PFSK-1 (cell line): ENCODE data around the gene DENND1B.

Experiments
- FOXP2 ChIP-seq: optimal IDR thresholded peaks from 2 replicates; pipeline ENCODE3; 2011; ENCODE audit warnings: borderline replicate concordance, control low read depth, inconsistent platforms; ENCODE audit not compliant: insufficient read depth; ENCODE audit errors: extremely low read length, extremely low read depth
- POLR2AphosphoS5 ChIP-seq: IDR thresholded peaks from 2 replicates; pipeline ENCODE4 v1.6.1; 2012; ENCODE audit warnings: low read depth, mild to moderate bottlenecking, control low read depth, low read length, moderate library complexity
- SIN3A ChIP-seq: IDR thresholded peaks from 2 replicates; pipeline ENCODE4 v1.6.1; 2012; ENCODE audit warnings: mild to moderate bottlenecking, low read length, moderate library complexity, borderline replicate concordance; ENCODE audit not compliant: insufficient read depth
- TAF1 ChIP-seq: IDR thresholded peaks from 2 replicates; pipeline ENCODE4 v1.6.1; 2012; ENCODE audit warnings: low read length, control low read depth, borderline replicate concordance; ENCODE audit not compliant: insufficient read depth
- TF ChIP-seq, protein P1 (sequence below), 2 experiments: IDR thresholded peaks; 2 replicates each; pipeline versions ENCODE4 v1.6.1 to v1.8.0; 2011 to 2012; ENCODE audit warnings: low read depth in 2 of 2, low read length in 2 of 2, control low read depth in 1 of 2, inconsistent platforms in 1 of 2, mild to moderate bottlenecking in 1 of 2, moderate library complexity in 1 of 2; ENCODE audit not compliant: insufficient read depth in 1 of 2

DNA sequence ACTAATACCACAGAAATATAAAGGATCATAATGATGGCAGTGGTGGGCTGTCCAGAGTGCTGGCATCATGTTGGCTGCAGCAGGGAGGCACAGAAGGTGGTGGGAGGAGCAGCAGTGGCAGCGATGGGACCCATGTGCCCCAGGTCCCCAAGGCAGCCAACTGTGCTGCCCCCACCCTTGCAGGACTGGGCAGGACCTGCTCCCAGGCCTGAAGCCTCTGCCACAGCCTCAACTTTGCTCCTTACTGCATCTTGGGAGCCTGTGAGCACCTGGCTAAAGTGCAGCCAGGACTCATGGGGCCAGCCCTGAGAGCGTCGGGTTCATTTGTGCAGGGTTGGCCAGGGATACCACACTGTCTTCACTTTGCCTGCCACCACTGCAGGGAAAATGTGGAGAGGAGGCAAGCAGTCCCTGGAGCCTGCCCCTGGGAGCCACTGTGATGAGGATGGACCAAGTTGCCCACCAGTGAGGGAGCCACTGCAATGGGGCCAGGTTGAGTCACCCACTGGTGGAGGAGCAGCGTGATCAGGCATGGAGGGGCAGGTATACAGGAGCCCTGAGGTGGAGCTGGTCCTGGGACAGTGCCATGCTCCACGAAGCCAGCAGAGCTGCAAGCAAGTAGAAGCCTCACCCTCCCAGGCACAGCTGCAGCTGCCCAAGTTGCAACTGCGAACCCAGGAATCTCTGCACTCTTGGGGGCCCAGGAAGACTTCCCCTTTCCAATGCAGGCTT is 25.3 kb upstream of the DENND1B start:
- TF ChIP-seq, protein P1, sequence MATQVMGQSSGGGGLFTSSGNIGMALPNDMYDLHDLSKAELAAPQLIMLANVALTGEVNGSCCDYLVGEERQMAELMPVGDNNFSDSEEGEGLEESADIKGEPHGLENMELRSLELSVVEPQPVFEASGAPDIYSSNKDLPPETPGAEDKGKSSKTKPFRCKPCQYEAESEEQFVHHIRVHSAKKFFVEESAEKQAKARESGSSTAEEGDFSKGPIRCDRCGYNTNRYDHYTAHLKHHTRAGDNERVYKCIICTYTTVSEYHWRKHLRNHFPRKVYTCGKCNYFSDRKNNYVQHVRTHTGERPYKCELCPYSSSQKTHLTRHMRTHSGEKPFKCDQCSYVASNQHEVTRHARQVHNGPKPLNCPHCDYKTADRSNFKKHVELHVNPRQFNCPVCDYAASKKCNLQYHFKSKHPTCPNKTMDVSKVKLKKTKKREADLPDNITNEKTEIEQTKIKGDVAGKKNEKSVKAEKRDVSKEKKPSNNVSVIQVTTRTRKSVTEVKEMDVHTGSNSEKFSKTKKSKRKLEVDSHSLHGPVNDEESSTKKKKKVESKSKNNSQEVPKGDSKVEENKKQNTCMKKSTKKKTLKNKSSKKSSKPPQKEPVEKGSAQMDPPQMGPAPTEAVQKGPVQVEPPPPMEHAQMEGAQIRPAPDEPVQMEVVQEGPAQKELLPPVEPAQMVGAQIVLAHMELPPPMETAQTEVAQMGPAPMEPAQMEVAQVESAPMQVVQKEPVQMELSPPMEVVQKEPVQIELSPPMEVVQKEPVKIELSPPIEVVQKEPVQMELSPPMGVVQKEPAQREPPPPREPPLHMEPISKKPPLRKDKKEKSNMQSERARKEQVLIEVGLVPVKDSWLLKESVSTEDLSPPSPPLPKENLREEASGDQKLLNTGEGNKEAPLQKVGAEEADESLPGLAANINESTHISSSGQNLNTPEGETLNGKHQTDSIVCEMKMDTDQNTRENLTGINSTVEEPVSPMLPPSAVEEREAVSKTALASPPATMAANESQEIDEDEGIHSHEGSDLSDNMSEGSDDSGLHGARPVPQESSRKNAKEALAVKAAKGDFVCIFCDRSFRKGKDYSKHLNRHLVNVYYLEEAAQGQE (IDR thresholded peaks at IDR 0.05; ENCODE audit: insufficient read depth in 1 of 2, low read depth in 2 of 2, low read length in 2 of 2): no peak
- TF ChIP-seq POLR2AphosphoS5 (no peak), TAF1 (no peak), SIN3A (no peak), FOXP2 (no peak)
